HepG2 (cell line): ENCODE results near the gene HBEGF. TPM values are rescaled to one million over a fixed set of nuclear protein-coding genes. Genes with fewer than 3 reads are reported as not detected.

ENCODE experiments used
- ATAD3A ChIP-seq: sonication (generic); formaldehyde crosslinking; IDR thresholded peaks from 2 replicates; pipeline ENCODE4 v1.4.0; 2020; ENCODE audit warnings: missing genetic modification reagents
- ATF3 ChIP-seq: sonication (generic); formaldehyde crosslinking; IDR thresholded peaks from 2 replicates; pipeline ENCODE4 v1.4.0; 2020; ENCODE audit warnings: missing genetic modification reagents
- KLF9 ChIP-seq: IDR thresholded peaks from 2 replicates; pipeline ENCODE4 v1.6.1; 2016; ENCODE audit warnings: low read depth
- MEIS1 ChIP-seq: sonication (generic); formaldehyde crosslinking; IDR thresholded peaks from 2 replicates; pipeline ENCODE4 v1.9.0; 2021; ENCODE audit warnings: mild to moderate bottlenecking, missing genetic modification reagents, moderate library complexity, borderline replicate concordance
- MZF1 ChIP-seq: sonication (generic); formaldehyde crosslinking; IDR thresholded peaks from 2 replicates; pipeline ENCODE4 v1.8.1; 2023; ENCODE audit warnings: mild to moderate bottlenecking, missing genetic modification reagents, borderline replicate concordance
- NBN ChIP-seq: fragments of 450-650 bp; conservative IDR thresholded peaks from 2 replicates; pipeline ENCODE4 v1.6.1; 2017
- NFRKB ChIP-seq: fragments of 450-650 bp; IDR thresholded peaks from 2 replicates; pipeline ENCODE4 v1.6.1; 2017
- RAD21 ChIP-seq: fragments of 450-650 bp; formaldehyde crosslinking; IDR thresholded peaks from 2 replicates; pipeline ENCODE4 v1.5.0; 2020; ENCODE audit warnings: mild to moderate bottlenecking
- RBM22 ChIP-seq: fragments of 200-400 bp; formaldehyde crosslinking; optimal IDR thresholded peaks from 2 replicates; pipeline ENCODE3; 2017; ENCODE audit warnings: mild to moderate bottlenecking, low read length, moderate library complexity
- RXRA ChIP-seq: sonication (generic); formaldehyde crosslinking; IDR thresholded peaks from 2 replicates; pipeline ENCODE4 v1.5.1; 2020; ENCODE audit warnings: missing genetic modification reagents
- SALL1 ChIP-seq: sonication (generic); formaldehyde crosslinking; IDR thresholded peaks from 2 replicates; pipeline ENCODE4 v1.8.0; 2022; ENCODE audit warnings: mild to moderate bottlenecking, missing genetic modification reagents
- TERF1 ChIP-seq: sonication (generic); formaldehyde crosslinking; IDR thresholded peaks from 2 replicates; pipeline ENCODE4 v1.8.0; 2022; ENCODE audit warnings: mild to moderate bottlenecking, missing genetic modification reagents, moderate library complexity
- TRAFD1 ChIP-seq: sonication (generic); formaldehyde crosslinking; IDR thresholded peaks from 2 replicates; pipeline ENCODE4 v1.5.1; 2020; ENCODE audit warnings: missing genetic modification reagents, mild to moderate bottlenecking, borderline replicate concordance
- U2AF1 ChIP-seq: fragments of 200-400 bp; formaldehyde crosslinking; optimal IDR thresholded peaks from 2 replicates; pipeline ENCODE3; 2017; ENCODE audit warnings: mild to moderate bottlenecking, low read depth, low read length
- ZBTB7A ChIP-seq: sonication (generic); formaldehyde crosslinking; IDR thresholded peaks from 2 replicates; pipeline ENCODE4 v1.8.0; 2022; ENCODE audit warnings: mild to moderate bottlenecking, missing genetic modification reagents
- ZNF362 ChIP-seq: sonication (generic); formaldehyde crosslinking; IDR thresholded peaks from 2 replicates; pipeline ENCODE4 v1.4.0; 2020; ENCODE audit warnings: missing genetic modification reagents, mild to moderate bottlenecking, borderline replicate concordance
- ZSCAN5A ChIP-seq: sonication (generic); formaldehyde crosslinking; IDR thresholded peaks from 2 replicates; pipeline ENCODE4 v1.8.0; 2022; ENCODE audit warnings: mild to moderate bottlenecking, missing genetic modification reagents, borderline replicate concordance
- polyA plus RNA-seq, 8 experiments: library from polyadenylated mRNA; depleted of rRNA in 3 of 8; stranded (reverse) in 7 of 8; unstranded in 1 of 8; fragments of >200 nt; fragmentation: Illumina TruSeq in 4 of 8; extraction: Trizol in 4 of 8; gene quantifications; 2 replicates each; pipeline versions ENCODE4 v1.2.1 to v1.2.3, GENCODE V29; 2011 to 2016; ENCODE audit warnings: low read depth in 4 of 8, missing spikeins in 1 of 8, mixed read lengths in 1 of 8; ENCODE audit not compliant: insufficient read depth in 1 of 8
- total RNA-seq, 5 experiments: library from RNA; depleted of rRNA; stranded (reverse); fragments of >200 nt; fragmentation: Illumina TruSeq; extraction: Trizol; gene quantifications; 2 replicates each; pipeline ENCODE4 v1.2.3, GENCODE V29; 2016; ENCODE audit warnings: low read depth in 1 of 5
- TF ChIP-seq, protein P1 (sequence below), 2 experiments: IDR thresholded peaks; 2 replicates each; pipeline ENCODE4 v1.6.1; 2011 to 2012; ENCODE audit warnings: low read length in 2 of 2, borderline replicate concordance in 1 of 2, low read depth in 1 of 2, mild to moderate bottlenecking in 1 of 2, moderate library complexity in 1 of 2
- TF ChIP-seq, protein P2 (sequence below): IDR thresholded peaks from 2 replicates; pipeline ENCODE4 v1.6.1; 2016; ENCODE audit warnings: missing biosample characterization, missing genetic modification reagents, low read depth

Gene HBEGF
- total and polyA plus RNA-seq, 2 of the 13 experiments (the other 11 are each of a cell fraction or from before 2014, with no cell fraction given) = 1.7 to 5.0 TPM

GRCh38 chr5:140345919-140346347 lies 470 bp downstream of the HBEGF start (continued):
- TF ChIP-seq ATAD3A (CRISPR knock-in tag) (no peak), MEIS1 (no peak), RBM22 (no peak), KLF9 (CRISPR knock-in tag) (no peak), ZSCAN5A (CRISPR knock-in tag) (no peak), ZNF362 (CRISPR knock-in tag) (no peak), MZF1 (no peak), ATF3 (no peak), SALL1 (CRISPR knock-in tag) (peak; percentile 41; the same call in 1 of the 2 replicates), NFRKB (no peak), RAD21 (peak; percentile 51; the same call in 1 of the 2 replicates), TERF1 (CRISPR knock-in tag) (peak; percentile 44; the same call in 1 of the 2 replicates), TRAFD1 (CRISPR knock-in tag) (no peak), U2AF1 (no peak), RXRA (CRISPR knock-in tag) (no peak), NBN (no peak), ZBTB7A (CRISPR knock-in tag) (peak; percentile 45; the same call in 1 of the 2 replicates)
- TF ChIP-seq, protein P1, sequence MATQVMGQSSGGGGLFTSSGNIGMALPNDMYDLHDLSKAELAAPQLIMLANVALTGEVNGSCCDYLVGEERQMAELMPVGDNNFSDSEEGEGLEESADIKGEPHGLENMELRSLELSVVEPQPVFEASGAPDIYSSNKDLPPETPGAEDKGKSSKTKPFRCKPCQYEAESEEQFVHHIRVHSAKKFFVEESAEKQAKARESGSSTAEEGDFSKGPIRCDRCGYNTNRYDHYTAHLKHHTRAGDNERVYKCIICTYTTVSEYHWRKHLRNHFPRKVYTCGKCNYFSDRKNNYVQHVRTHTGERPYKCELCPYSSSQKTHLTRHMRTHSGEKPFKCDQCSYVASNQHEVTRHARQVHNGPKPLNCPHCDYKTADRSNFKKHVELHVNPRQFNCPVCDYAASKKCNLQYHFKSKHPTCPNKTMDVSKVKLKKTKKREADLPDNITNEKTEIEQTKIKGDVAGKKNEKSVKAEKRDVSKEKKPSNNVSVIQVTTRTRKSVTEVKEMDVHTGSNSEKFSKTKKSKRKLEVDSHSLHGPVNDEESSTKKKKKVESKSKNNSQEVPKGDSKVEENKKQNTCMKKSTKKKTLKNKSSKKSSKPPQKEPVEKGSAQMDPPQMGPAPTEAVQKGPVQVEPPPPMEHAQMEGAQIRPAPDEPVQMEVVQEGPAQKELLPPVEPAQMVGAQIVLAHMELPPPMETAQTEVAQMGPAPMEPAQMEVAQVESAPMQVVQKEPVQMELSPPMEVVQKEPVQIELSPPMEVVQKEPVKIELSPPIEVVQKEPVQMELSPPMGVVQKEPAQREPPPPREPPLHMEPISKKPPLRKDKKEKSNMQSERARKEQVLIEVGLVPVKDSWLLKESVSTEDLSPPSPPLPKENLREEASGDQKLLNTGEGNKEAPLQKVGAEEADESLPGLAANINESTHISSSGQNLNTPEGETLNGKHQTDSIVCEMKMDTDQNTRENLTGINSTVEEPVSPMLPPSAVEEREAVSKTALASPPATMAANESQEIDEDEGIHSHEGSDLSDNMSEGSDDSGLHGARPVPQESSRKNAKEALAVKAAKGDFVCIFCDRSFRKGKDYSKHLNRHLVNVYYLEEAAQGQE (IDR thresholded peaks at IDR 0.05; ENCODE audit: borderline replicate concordance in 1 of 2, low read depth in 1 of 2, low read length in 2 of 2) = no peak
- TF ChIP-seq, protein P2, sequence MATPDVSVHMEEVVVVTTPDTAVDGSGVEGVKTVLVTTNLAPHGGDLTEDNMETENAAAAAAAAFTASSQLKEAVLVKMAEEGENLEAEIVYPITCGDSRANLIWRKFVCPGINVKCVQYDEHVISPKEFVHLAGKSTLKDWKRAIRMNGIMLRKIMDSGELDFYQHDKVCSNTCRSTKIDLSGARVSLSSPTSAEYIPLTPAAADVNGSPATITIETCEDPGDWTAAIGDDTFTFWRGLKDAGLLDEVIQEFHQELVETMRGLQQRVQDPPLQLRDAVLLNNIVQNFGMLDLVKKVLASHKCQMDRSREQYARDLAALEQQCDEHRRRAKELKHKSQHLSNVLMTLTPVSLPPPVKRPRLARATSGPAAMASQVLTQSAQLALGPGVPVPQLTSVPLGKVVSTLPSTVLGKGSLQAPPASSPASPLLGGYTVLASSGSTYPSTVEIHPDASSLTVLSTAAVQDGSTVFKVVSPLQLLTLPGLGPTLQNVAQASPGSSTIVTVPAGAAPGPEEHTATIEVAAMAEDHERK (CRISPR knock-in tag) = no peak
